GM21619 (cell line): ENCODE results near the gene WDR33.
A peak's percentile ranks its signal among the peaks of the same experiment; 100 is the strongest.
"Not testable (repeated sequence)": the region's sequence is repeated elsewhere in the genome, so short reads cannot be mapped to it uniquely, and the experiment has no call there.

ENCODE experiments used
- ATAC-seq: cut with Tn5 transposase; IDR thresholded peaks from one replicate; pipeline ENCODE4 v1.9.1; 2021; ENCODE audit not compliant: unreplicated experiment

Gene WDR33

DNA sequence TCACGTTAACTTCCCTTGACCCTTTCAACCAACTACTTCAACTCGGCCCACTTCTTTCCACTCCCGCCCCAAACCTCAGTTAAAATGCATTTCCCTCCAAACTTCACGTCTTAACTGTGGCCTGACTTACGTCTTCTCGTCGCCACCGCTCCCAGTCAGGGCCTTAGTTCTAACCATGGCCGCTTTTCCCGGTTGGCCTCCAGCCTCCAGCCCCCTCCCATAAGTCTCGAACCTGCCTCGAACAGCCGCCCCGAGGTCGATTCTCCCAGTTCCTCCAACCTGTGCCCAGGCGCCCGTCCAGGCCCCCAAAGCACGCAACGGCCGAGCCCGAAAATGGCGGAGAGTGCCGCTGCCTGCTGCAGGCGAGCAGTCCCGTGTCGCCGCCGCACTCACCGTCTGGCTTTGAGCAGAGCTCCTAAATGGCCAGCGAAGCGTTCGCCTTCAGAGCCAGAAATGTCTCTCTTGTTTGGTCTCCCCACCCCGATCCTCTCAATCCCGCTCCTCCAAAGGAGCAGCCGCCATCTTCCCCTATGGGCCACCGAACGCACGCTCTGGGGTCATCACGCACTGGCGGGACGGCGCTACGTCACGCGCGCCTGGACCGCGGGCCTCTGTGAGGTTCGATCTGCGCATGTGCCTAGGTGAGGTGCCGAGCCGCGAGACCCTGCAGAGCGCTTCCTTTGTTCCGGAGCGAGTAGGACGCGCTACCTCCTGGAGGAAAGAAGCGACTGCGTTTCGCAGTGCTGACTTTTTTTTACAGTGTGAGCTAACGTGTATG lies at the start of gene WDR33:
WDR33 (minus strand) TSS at position 553 of the 778 bp plus-strand sequence. CDS start 40,190 bp downstream, outside the sequence.
- ATAC-seq = peak; percentile 97

DNA sequence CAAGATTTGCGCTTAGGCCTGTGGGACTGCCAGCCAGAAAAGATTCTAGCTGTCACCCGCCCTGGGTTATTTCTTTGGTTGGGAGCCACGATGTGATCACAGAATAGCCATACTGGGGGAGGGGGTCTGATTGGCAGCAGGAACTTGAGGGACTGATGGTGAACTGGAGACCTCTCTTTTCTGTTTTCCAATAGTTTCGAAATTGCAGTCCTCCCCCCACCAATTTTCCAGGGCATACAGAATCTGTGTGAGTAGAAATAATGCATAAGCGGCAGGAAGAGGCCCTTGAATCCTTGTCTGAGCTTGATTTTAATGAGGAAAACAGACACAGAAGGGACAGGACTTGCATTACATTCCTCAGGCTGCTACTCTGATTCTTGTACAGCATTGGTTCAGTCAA lies 49.2 kb upstream of the WDR33 start:
- ATAC-seq = no peak

DNA sequence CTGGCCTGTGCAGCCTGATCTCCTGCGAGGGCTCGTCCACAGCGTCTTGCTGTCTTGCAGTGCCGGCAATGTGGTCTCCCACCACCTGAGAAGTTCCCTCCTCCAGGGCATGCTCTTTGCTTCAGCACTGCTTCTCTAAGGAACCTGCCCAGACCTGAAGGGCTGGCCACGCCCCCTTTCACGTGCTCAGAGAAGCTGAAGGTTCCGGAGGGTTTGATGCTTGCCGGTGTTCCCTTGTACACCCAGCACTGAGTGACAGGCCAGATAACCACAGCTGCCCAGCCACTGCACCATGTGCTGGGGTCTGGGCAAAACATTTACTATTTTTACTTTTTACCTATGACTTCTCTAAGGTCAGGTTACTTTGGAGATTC lies 48.7 kb upstream of the WDR33 start:
- no peak for ATAC-seq

DNA sequence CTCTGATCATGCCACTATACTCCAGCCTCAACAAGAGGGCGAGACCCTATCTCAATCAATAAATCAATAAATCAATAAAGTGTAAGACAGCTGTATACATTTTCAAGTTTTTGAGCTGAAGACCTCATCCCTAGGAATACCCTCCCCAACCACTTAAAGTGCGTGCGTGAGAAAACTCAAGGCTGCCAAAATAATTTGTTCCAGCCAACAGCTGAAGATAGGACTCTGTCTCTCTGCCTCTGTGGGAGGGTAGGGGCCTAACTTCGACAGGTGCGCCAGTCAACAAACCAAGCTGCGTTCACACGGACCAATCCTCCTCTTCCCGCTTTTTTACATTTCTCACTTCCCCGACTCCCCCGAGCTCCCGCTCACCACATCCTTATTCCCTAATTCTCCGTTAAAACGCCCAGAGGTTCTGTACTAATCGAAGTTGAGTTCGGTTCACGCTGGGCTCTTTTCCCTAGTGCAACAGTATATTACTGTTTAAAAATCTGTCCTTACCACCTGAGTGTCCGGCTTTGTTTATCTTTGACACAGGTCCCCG lies 46.4 kb upstream of the WDR33 start:
- ATAC-seq = peak; percentile 4

DNA sequence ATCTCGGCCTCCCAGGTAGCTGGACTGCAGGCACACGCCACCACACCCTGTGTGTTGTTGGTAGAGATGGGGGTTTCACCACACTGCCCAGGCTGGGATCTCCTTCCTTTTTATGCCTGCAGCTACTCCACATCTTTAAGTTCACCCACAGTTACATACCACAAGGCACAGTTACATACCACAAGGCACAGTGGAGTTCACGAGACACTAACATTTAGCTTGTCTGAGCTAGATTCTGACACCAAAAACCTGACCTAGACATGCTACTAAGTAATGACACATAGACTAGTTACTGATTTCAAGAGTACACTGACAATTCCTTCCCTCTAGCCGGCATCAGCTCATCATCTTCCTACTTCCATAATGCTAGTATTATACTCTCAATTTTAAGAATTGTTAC lies 42.7 kb upstream of the WDR33 start:
- no peak for ATAC-seq

DNA sequence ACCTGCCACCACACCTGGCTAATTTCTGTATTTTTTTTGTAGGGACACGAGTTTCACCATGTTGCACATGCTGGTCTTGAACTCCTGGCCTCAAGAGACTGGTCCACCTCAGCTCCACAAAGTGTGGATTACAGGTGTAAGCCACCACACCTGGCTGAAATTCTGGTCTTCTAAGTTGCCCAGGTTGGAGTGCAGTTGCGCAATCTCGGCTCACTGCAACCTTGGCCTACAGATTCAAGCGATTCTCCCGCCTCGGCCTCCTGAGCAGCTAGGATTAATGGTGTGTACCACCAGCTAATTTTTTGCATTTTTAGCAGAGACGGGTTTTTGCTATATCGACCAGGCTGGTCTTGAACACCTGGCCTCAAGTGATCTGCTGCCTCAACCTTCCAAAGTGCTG lies 41.4 kb upstream of the WDR33 start:
- no peak for ATAC-seq

DNA sequence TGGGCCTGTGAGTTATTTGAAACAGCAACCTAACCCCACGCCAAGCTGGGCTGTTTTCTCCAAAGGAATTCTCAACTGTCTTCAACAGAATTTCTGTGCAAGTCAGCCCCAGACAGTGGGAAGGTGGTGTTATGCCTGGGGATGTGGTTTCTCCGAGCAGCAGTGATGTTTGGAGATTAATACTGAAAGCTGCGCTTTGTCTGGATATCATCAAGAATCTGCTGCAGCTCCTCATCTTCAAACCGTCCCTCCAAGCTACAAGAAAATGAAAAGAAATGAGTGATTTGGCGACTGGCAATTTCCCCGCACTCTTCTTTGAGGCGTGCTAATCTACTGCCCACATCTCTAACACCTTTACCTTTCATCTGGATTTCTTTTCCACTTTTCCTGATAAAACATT lies 37.0 kb upstream of the WDR33 start:
- ATAC-seq = no peak

DNA sequence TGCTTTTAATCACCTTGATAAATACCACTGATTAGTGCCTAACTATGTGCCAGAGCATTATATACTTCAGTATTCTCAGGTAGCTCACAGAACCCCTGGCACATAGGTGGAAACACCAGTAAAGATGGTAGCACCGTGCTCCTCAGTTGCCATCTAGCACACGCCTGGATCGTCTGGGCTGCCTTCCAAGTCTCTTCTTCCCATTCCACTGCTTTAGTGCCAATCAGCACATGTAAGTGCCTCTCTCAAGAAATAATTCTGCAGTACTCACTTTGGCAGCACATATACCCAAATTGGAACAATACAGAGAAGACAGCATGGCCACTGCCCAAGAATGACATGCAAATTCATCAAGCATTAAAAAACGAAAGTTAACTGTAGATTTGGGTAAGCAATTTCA lies 34.0 kb upstream of the WDR33 start:
- ATAC-seq = no peak

DNA sequence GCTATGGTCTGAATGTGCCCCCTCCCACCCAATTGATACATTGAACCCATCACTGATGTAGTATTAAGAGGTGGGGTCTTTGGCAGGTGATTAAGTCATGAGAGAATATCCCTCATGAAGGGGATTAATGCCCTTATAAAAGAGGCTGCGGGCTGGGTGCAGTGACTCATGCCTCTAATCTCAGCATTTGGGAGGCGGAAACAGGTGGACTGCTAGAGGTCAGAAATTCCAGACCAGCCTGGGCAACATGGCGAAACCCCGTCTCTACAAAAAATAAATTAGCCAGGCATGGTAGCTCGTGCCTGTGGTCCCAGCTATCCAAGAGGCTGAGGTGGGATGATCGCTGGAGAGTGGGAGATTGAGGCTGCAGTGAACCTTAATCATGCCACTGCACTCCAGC lies 32.7 kb upstream of the WDR33 start:
- no peak for ATAC-seq

DNA sequence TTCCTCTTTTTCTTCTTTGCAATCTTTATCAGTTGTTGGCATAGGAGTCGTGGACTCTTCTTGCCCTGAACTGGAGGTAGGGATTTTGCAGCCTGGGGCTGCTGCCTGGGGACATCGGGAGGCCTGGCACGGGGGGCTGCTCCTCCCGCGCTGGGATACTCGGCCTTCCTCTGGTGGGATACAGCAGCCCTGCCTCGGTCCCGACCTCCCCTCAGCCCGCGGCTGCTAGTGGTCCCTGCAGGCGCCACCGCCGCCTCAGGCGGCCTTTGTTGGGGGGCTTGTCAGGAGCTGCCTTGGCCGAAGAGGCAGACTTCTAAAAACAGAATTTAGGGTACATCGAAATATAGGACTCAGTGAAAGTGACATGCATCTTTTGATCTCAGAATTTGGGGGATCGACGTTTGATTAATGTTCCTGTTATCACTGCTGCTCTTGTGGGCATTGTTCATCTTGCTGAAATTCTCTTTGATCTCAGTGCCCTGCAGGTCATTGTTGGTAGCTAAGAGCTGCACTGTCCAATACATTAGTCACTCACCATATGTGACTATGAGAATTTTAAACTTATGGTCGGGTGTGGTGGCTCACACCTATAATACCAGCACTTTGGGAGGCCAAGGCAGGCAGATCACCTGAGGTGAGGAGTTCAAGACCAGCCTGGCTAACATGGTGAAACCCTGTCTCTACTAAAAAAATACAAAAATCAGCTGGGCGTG lies 30.7 kb upstream of the WDR33 start:
- ATAC-seq = no peak

DNA sequence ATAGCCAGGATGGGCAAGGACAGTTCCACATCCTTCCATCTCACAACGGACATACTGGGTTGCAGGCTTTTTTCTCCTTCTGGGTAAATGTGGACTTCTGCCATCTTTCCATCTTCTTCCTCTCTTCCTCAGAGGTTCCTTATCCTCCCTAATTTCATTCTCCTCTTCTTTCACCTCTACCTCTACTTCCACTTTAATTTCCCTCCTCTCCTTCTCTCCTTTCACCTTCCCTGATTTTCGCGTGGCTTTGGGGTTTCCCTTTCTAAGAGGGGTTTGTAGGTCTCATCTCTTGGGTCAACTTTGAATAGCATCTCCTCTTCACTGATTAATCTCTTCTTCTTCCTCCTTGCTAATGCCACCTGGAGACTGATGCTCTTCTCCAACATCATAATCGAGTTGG lies 29.9 kb upstream of the WDR33 start:
- no peak for ATAC-seq

DNA sequence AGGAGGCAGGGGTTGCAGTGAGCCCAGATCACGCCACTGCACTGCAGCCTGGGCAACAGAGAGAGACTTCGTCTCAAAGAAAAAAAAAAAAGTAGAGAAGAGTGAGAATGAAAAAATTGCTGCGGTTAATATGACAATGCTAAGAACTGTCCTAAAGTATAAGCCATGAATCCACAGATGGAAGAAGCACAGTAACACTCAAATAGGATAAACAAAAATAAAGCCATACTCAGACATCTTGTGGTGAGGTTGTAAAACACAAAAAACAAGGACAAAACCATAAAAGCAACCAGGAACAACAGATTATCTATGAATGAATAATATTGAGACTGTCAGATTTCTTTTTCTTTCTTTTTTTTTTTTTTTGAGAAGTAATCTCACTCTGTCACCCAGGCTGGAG lies 24.0 kb upstream of the WDR33 start:
- no peak for ATAC-seq

DNA sequence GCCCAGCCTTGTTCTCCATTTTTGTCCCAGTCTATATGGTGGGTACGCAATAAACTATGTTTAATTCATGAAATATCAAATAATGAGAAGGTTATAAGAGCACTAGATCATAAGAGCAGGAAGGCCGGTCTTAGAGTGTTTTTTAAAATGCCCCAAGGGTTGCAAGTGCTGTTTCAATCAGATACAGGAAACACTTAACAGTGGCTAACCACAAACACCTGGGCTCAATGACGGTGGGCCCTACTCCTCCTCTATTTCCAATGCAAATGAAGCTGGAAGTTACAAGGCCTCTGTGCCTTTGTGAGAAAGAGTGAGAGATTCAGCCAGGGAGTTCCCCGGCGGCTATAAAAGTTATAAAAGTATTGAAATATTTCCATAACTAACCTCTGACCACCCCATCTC lies 18.9 kb upstream of the WDR33 start:
- ATAC-seq = peak; percentile 97

DNA sequence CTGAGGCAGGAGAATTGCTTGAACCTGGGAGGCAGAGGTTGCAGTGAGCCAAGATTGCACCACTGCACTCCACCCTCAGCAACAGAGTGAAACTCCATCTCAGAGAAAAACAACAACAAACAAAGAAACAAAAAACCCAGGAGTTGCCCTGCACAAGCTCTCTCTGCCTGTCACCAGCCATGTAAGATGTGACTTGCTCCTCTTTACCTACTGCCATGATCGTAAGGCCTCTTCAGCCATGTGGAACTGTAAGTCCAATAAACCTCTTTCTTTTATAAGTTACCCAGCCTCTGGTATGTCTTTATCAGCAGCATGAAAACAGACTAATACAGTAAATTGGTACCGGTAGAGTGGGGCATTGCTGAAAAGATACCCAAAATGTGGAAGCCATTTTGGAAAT lies 15.7 kb upstream of the WDR33 start:
- ATAC-seq = not testable (repeated sequence)

DNA sequence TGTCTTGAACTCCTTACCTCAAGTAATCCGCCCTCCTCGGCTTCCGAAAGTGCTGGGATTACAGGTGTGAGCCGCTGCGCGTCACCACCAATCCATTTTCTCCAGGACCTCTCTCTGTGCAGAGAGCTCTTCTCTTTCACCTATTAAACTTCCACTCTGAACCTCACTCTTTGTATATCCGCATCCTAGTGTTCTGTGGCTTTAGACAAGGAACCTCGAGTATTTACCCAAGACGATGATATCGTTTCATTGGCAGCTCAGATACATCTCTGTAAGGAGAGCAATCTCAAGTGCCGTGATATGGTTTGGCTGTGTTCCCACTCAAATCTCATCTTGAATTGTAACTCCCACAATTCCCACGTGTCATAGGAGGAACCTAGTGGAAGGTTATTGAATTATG lies 15.1 kb upstream of the WDR33 start:
- ATAC-seq = no peak

DNA sequence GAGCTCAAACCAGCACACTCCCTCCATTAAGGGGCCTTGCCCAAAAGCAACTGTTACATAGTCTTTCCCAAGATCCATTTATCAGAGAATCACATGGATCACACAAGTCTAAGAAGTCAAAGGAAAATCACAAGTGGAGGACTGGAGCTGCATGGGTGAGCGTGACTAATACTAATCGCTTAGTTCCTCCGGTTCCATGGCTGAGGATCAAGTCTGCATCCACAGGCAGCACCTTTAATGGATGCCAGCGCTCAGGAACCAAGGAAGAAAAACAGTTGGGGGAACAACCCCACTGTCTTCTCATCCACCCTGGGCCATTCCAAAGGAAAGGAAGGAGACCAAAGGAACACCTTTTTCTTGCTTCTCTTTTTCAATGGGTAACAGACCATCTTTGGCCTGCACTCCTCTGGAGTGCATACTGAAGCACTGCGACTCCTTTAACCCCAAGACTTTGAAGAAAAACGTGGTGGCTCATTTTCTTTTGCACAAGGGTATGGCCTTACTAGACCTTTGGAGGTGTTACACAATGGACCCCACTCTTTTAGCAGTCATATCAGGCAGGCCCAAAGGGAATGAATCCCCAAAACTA lies 9.2 kb upstream of the WDR33 start:
- no peak for ATAC-seq

DNA sequence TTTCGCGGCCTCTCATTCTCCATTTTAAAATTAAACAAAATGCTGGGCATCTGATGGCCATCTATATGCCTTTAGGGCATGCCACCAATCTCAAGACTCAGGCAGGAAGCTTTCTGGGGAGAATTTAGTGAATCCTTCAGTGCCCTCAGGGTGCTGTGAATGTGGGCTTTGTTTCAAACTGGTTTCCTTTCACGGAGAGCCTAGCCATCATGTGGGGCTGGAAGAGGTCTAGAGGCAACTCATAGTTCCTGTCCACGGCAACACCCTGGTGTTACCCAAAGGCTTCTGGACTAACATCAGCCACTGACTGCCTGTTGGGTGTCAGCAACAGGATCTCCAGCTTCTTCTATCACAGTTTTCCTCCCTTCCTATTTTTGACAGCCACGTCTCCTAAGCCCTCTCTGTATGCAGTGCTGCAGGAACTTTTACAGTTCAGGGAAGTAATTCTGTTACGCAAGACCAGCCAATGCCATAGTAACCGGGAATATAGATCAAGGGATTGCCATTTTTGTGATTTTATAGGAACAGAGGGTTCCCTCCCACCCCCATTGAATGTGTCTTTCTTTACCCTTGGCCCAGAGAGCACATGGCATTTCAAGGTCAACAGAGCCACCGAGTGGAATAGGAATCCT lies 7.9 kb upstream of the WDR33 start:
- no peak for ATAC-seq

DNA sequence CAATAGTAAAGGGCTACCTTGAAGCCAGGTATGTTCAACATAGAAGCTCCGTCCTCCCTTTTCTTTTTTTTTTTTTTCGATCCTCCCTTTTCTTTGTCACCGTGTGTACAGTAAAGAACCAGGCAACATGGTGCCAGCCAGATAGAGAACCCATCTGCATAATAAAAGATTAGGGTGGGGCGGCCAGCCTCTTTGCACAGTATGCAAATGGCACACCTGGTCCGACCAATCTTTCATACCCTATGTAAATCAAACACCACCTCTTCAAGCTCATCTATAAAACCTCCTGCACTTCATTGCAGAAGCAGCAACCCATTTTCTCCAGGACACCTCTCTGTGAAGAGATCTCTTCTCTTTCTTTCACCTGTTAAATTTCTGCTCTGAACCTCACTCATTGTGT lies 7.3 kb upstream of the WDR33 start:
- no peak for ATAC-seq

DNA sequence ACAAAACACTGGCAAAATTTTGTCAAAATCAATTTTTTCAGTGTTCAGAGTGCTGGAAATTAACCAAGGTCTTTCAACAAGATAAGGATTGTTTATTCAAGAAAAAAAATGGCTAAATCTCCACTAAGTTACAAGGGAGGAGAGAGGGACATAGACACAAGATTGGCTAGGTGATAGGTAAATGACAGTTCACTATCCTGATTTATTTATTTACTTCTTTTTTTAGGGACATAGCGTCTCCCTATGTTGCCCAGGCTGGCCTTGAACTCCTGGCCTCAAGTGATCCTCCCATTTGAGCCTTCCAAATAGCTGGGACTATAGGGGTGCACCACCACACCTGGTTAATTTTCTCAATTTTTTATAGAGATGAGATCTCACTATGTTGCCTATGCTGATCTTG lies 3.7 kb upstream of the WDR33 start:
- no peak for ATAC-seq

DNA sequence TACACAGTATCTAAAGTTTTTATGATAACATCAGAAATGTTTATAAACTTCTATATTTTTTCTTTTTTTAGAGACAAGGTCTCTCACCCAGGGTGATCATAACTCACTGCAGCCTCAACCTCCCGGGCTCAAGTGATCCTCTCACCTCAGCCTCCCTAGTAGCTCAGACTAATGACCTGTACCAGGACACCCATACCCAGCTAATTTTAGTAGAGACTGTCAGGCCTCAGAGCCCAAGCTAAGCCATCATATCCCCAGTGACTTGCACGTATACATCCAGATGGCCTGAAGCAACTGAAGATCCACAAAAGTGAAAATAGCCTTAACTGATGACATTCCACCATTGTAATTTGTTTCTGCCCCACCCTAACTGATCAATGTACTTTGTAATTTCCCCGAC lies 1.5 kb upstream of the WDR33 start:
- not testable (repeated sequence) for ATAC-seq
